AG04450 (cell line): ENCODE results near the gene SRPK2. TPM values are rescaled to one million over a fixed set of nuclear protein-coding genes. Genes with fewer than 3 reads are reported as not detected.
"Not testable (repeated sequence)": the region's sequence is repeated elsewhere in the genome, so short reads cannot be mapped to it uniquely, and the experiment has no call there.

ENCODE experiments used
- CTCF ChIA-PET: fragments of 300-600, 350-600 bp; formaldehyde crosslinking; extraction: SDS; loops from one replicate; lab custom pipeline; 2022; ENCODE audit warnings: antibody characterized with exemption, inconsistent platforms; lab: Charles Lee
- POLR2A ChIA-PET: fragments of 350-600 bp; formaldehyde crosslinking; extraction: SDS; loops from one replicate; lab custom pipeline; 2021; ENCODE audit warnings: antibody characterized with exemption, inconsistent platforms; lab: Yijun Ruan, JAX
- DNase-seq: peaks from one replicate; pipeline ENCODE4 v3.0.0-alpha.2; 2011; ENCODE audit warnings: low read depth, low spot score
- H3K27ac ChIP-seq: one replicate; pipeline ENCODE4 v1.5.1; 2012; ENCODE audit warnings: low read depth, low read length, control low read depth
- H3K27me3 ChIP-seq: one replicate; pipeline ENCODE4 v1.6.0; 2012; ENCODE audit warnings: low read length; ENCODE audit not compliant: control insufficient read depth, insufficient read depth
- H3K4me3 ChIP-seq: 2 replicates; pipeline ENCODE4 v1.5.1; 2011; ENCODE audit warnings: mild to moderate bottlenecking, low read depth, low read length, control low read depth
- H3K9me3 ChIP-seq: 2 replicates; pipeline ENCODE4 v1.5.1; 2012; ENCODE audit warnings: low read length; ENCODE audit not compliant: control insufficient read depth, insufficient read depth
- polyA plus RNA-seq: library from polyadenylated mRNA; depleted of rRNA; stranded (reverse); fragments of >200 nt; gene quantifications from 2 replicates; pipeline ENCODE4 v1.2.3, GENCODE V29; 2011
- TF ChIP-seq, protein P1 (sequence below): IDR thresholded peaks from 2 replicates; pipeline ENCODE4 v1.5.1; 2011; ENCODE audit warnings: low read depth, low read length, control low read depth, inconsistent platforms

The SRPK2 gene
- polyA plus RNA-seq, 1 experiment = 22.4 TPM

GRCh38 chr7:105327201-105327600 lies 61.5 kb downstream of the SRPK2 start:
- TF ChIP-seq, protein P1, sequence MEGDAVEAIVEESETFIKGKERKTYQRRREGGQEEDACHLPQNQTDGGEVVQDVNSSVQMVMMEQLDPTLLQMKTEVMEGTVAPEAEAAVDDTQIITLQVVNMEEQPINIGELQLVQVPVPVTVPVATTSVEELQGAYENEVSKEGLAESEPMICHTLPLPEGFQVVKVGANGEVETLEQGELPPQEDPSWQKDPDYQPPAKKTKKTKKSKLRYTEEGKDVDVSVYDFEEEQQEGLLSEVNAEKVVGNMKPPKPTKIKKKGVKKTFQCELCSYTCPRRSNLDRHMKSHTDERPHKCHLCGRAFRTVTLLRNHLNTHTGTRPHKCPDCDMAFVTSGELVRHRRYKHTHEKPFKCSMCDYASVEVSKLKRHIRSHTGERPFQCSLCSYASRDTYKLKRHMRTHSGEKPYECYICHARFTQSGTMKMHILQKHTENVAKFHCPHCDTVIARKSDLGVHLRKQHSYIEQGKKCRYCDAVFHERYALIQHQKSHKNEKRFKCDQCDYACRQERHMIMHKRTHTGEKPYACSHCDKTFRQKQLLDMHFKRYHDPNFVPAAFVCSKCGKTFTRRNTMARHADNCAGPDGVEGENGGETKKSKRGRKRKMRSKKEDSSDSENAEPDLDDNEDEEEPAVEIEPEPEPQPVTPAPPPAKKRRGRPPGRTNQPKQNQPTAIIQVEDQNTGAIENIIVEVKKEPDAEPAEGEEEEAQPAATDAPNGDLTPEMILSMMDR = no peak
- Histone ChIP-seq H3K27me3 (no peaks in the 10 kb centered on the region), H3K27ac (no peak overlapping the region), H3K4me3 (no peak overlapping the region), H3K9me3 (peaks cover under 1% of the 10 kb centered on the region; the same call in 1 of the 2 replicates)
- ChIA-PET CTCF (no interaction called here), POLR2A (interaction anchor here (0.8 kb wide), 1 partner anchor 61 kb away, joined by 3 read pairs; no protein-coding TSS in a partner anchor)
- DNase-seq = no peak

DNA sequence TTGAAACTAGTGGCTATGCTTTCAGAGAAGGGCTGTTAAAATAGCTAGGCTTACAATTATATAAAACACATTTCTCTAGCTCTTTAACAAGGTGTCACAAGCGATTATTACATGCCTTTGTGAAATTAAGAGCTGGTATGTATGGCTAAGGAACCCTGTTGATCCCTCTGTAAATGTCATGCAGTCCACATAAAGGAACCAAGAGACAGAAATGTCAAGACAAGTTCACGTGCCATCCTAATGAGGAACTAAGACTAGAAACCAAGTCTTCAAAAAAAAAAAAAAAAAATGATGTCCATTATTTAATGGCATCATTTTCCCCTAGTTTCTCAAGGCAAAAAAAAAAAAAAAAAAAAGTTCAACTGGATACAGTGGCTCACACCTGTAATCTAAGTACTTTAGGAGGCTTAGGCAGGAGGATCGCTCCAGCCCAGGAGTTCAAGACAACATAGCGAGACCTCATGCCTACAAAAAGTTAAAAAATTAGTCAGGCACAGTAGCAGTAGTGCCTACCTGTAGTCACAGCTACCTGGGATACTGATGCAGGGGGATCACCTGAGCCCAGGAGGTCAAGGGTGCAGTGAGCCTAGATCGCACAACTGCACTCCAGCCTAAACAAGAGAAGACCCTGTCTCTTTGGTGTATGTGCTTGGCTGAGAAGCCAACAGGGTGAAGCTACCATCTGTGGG lies 63.4 kb downstream of the SRPK2 start:
- TF ChIP-seq, protein P1 = no peak
- Histone ChIP-seq H3K27me3 (no peaks in the 10 kb centered on the region), H3K27ac (no peak overlapping the region), H3K4me3 (no peak overlapping the region), H3K9me3 (peaks cover 3% of the 10 kb centered on the region; the same call in 1 of the 2 replicates)
- ChIA-PET POLR2A (no interaction called here), CTCF (no interaction called here)
- no peak for DNase-seq

- POLR2A ChIA-PET = not testable (repeated sequence)
Measured at GRCh38 chr7:105324606-105325005, 64.1 kb downstream of the SRPK2 start.

GRCh38 chr7:105323366-105323765 lies 65.4 kb downstream of the SRPK2 start:
- Histone ChIP-seq H3K27me3 (no peaks in the 10 kb centered on the region), H3K27ac (no peak overlapping the region), H3K9me3 (peaks cover 3% of the 10 kb centered on the region; the same call in 1 of the 2 replicates), H3K4me3 (no peak overlapping the region)
- POLR2A ChIA-PET = no interaction called here
- TF ChIP-seq, protein P1 = no peak
- no peak for DNase-seq
- CTCF ChIA-PET = no interaction called here

More at GRCh38 chr7:105324606-105325005, 64.1 kb downstream of the SRPK2 start:
- H3K27ac ChIP-seq, H3K4me3 ChIP-seq, DNase-seq, H3K9me3 ChIP-seq, H3K27me3 ChIP-seq: not testable (repeated sequence)
- CTCF ChIA-PET = interaction anchor here (0.6 kb wide), 1 partner anchor 9 kb away, joined by 3 read pairs; no protein-coding TSS in a partner anchor

GRCh38 chr7:105322655-105323277 lies 66.0 kb downstream of the SRPK2 start:
- H3K27ac ChIP-seq = no peak overlapping the region
- no peak for DNase-seq
- ChIA-PET POLR2A (no interaction called here), CTCF (no interaction called here)
- no peaks in the 10 kb centered on the region for H3K27me3 ChIP-seq
- peaks cover 3% of the 10 kb centered on the region; the same call in 1 of the 2 replicates for H3K9me3 ChIP-seq
- H3K4me3 ChIP-seq = no peak overlapping the region
- TF ChIP-seq, protein P1 = no peak
